ENCODE data around the gene PFKFB1. TPM values are rescaled to one million over a fixed set of nuclear protein-coding genes. Genes with fewer than 3 reads are reported as not detected.
A peak's percentile ranks its signal among the peaks of the same experiment; 100 is the strongest.

Gene PFKFB1
- total RNA-seq, 1 donor, result not detected

- H3K79me2 ChIP-seq (ENCODE audit: insufficient read depth, low read length), result no peaks in the 10 kb centered on the region
- H4K20me1 ChIP-seq (ENCODE audit: insufficient read depth, low read length), result peaks cover 10% of the 10 kb centered on the region
- no peak overlapping the region for H3K4me3 ChIP-seq (ENCODE audit: insufficient read depth, low read length)
- H3K27ac ChIP-seq (ENCODE audit: low read depth, low read length), result no peak overlapping the region
- no peak overlapping the region for H2AFZ ChIP-seq (ENCODE audit: low read length)
- DNase-seq (ENCODE audit: insufficient read length, low spot score, missing footprints), result peak; percentile 74
- no peaks in the 10 kb centered on the region for H3K9me3 ChIP-seq (ENCODE audit: low read depth, low read length)
- TF ChIP-seq CTCF (IDR thresholded peaks at IDR 0.05; ENCODE audit: extremely low read depth, low read depth, low read length), result no peak
- H3K4me2 ChIP-seq (ENCODE audit: insufficient read depth, low read length), result no peak overlapping the region
- peaks cover 11% of the 10 kb centered on the region for H3K36me3 ChIP-seq (ENCODE audit: insufficient read depth, low read length)
- H3K4me1 ChIP-seq (ENCODE audit: insufficient read depth, low read length), result peaks cover 19% of the 10 kb centered on the region
- H3K27me3 ChIP-seq (ENCODE audit: insufficient read depth, low read length), result no peaks in the 10 kb centered on the region
Measured at GRCh38 chrX:55008571-55009358, 14.8 kb upstream of the PFKFB1 start.

- DNase-seq (ENCODE audit: insufficient read length, low spot score, missing footprints), result peak; percentile 69
- H4K20me1 ChIP-seq (ENCODE audit: insufficient read depth, low read length), result peaks cover 13% of the 10 kb centered on the region
- no peak overlapping the region for H3K4me2 ChIP-seq (ENCODE audit: insufficient read depth, low read length)
Measured at GRCh38 chrX:55007656-55008055, 13.7 kb upstream of the PFKFB1 start.

DNA sequence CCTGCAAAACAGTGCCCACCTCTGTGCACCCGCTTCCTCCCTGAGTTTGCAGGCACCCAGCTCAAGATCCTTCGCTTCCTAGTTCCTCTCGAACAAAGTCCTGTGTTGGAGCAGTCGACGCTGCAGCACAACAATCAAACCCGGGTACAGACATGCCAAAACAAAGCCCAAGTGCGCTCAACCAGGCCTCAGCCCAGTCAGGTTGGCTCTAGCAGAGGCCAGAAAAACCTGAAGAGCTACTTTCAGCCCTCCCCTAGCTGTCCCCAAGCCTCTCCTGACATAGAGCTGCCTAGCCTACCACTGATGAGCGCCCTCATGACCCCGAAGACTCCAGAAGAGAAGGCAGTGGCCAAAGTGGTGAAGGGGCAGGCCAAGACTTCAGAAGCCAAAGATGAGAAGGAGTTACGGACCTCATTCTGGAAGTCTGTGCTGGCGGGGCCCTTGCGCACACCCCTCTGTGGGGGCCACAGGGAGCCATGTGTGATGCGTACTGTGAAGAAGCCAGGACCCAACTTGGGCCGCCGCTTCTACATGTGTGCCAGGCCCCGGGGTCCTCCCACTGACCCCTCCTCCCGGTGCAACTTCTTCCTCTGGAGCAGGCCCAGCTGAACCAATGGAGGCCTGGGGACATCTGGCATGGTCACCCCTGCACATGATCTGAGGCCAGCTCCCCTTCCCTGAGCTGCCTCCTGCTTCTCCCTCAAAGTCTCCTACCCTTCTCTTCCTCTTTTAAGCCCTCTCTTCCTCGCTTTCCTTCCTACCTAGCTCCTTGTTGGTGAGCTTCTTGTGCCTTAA, 13.0 kb upstream of the PFKFB1 start:
- DNase-seq (ENCODE audit: insufficient read length, low spot score, missing footprints), result peak; percentile 47
- peaks cover 13% of the 10 kb centered on the region for H4K20me1 ChIP-seq (ENCODE audit: insufficient read depth, low read length)

More at GRCh38 chrX:55007656-55008055, 13.7 kb upstream of the PFKFB1 start:
- Histone ChIP-seq H2AFZ (ENCODE audit: low read length) (no peak overlapping the region), H3K9me3 (ENCODE audit: low read depth, low read length) (no peaks in the 10 kb centered on the region), H3K27me3 (ENCODE audit: insufficient read depth, low read length) (no peaks in the 10 kb centered on the region), H3K79me2 (ENCODE audit: insufficient read depth, low read length) (no peaks in the 10 kb centered on the region), H3K4me3 (ENCODE audit: insufficient read depth, low read length) (no peak overlapping the region), H3K36me3 (ENCODE audit: insufficient read depth, low read length) (peaks cover 11% of the 10 kb centered on the region), H3K4me1 (ENCODE audit: insufficient read depth, low read length) (peaks cover 19% of the 10 kb centered on the region), H3K27ac (ENCODE audit: low read depth, low read length) (no peak overlapping the region)
- no peak for TF ChIP-seq CTCF (IDR thresholded peaks at IDR 0.05; ENCODE audit: extremely low read depth, low read depth, low read length)

More for the DNA sequence above, 13.0 kb upstream of the PFKFB1 start:
- Histone ChIP-seq H3K4me3 (ENCODE audit: insufficient read depth, low read length) (no peak overlapping the region), H3K9me3 (ENCODE audit: low read depth, low read length) (no peaks in the 10 kb centered on the region), H2AFZ (ENCODE audit: low read length) (no peak overlapping the region), H3K27ac (ENCODE audit: low read depth, low read length) (no peak overlapping the region), H3K27me3 (ENCODE audit: insufficient read depth, low read length) (no peaks in the 10 kb centered on the region), H3K36me3 (ENCODE audit: insufficient read depth, low read length) (peaks cover 11% of the 10 kb centered on the region), H3K79me2 (ENCODE audit: insufficient read depth, low read length) (no peaks in the 10 kb centered on the region), H3K4me2 (ENCODE audit: insufficient read depth, low read length) (no peak overlapping the region), H3K4me1 (ENCODE audit: insufficient read depth, low read length) (peaks cover 19% of the 10 kb centered on the region)
- no peak for TF ChIP-seq CTCF (IDR thresholded peaks at IDR 0.05; ENCODE audit: extremely low read depth, low read depth, low read length)
